HEK293 (cell line): ENCODE results near the gene FAM89B.

Source experiments
- EGR2 ChIP-seq: fragments of 450-650 bp; formaldehyde crosslinking; IDR thresholded peaks from 2 replicates; pipeline ENCODE4 v1.5.1; 2016; ENCODE audit warnings: low read depth, missing biosample characterization, missing genetic modification characterization
- GLIS1 ChIP-seq: fragments of 450-650 bp; formaldehyde crosslinking; IDR thresholded peaks from 2 replicates; pipeline ENCODE4 v1.5.1; 2016; ENCODE audit warnings: missing biosample characterization, missing genetic modification characterization
- GLIS2 ChIP-seq: fragments of 450-650 bp; formaldehyde crosslinking; IDR thresholded peaks from 2 replicates; pipeline ENCODE4 v1.5.1; 2016; ENCODE audit warnings: missing biosample characterization, missing genetic modification characterization
- KLF10 ChIP-seq: fragments of 450-650 bp; IDR thresholded peaks from 2 replicates; pipeline ENCODE4 v1.5.1; 2018; ENCODE audit warnings: missing biosample characterization, mild to moderate bottlenecking, missing genetic modification characterization
- KLF8 ChIP-seq: fragments of 450-650 bp; formaldehyde crosslinking; IDR thresholded peaks from 2 replicates; pipeline ENCODE4 v1.5.1; 2016; ENCODE audit warnings: missing biosample characterization, missing genetic modification characterization
- OVOL3 ChIP-seq: fragments of 450-650 bp; formaldehyde crosslinking; IDR thresholded peaks from 2 replicates; pipeline ENCODE4 v1.5.1; 2016; ENCODE audit warnings: missing biosample characterization, missing genetic modification characterization
- PRDM1 ChIP-seq: fragments of 450-650 bp; formaldehyde crosslinking; IDR thresholded peaks from 2 replicates; pipeline ENCODE4; 2016; ENCODE audit warnings: missing biosample characterization, missing genetic modification characterization
- ZBTB17 ChIP-seq: fragments of 450-650 bp; formaldehyde crosslinking; IDR thresholded peaks from 2 replicates; pipeline ENCODE4 v1.5.1; 2016; ENCODE audit warnings: missing biosample characterization, missing genetic modification characterization
- ZBTB20 ChIP-seq: fragments of 450-650 bp; formaldehyde crosslinking; IDR thresholded peaks from 2 replicates; pipeline ENCODE4 v1.5.1; 2016; ENCODE audit warnings: missing biosample characterization, missing genetic modification characterization
- ZBTB21 ChIP-seq: fragments of 450-650 bp; formaldehyde crosslinking; IDR thresholded peaks from 2 replicates; pipeline ENCODE4 v1.5.1; 2017; ENCODE audit warnings: missing biosample characterization, missing genetic modification characterization
- ZBTB48 ChIP-seq: fragments of 450-650 bp; formaldehyde crosslinking; IDR thresholded peaks from 2 replicates; pipeline ENCODE4 v1.5.1; 2016; ENCODE audit warnings: missing biosample characterization, missing genetic modification characterization
- ZBTB7A ChIP-seq: fragments of 450-650 bp; formaldehyde crosslinking; IDR thresholded peaks from 2 replicates; pipeline ENCODE4 v1.5.1; 2016; ENCODE audit warnings: low read depth, missing biosample characterization, missing genetic modification characterization
- ZEB2 ChIP-seq: fragments of 450-650 bp; formaldehyde crosslinking; IDR thresholded peaks from 2 replicates; pipeline ENCODE4 v1.5.1; 2016; ENCODE audit warnings: missing biosample characterization, missing genetic modification characterization
- ZFP41 ChIP-seq: fragments of 450-650 bp; formaldehyde crosslinking; IDR thresholded peaks from 2 replicates; pipeline ENCODE4 v1.5.1; 2016; ENCODE audit warnings: missing biosample characterization, missing genetic modification characterization, borderline replicate concordance
- ZFP69B ChIP-seq: fragments of 450-650 bp; formaldehyde crosslinking; IDR thresholded peaks from 2 replicates; pipeline ENCODE4 v1.5.1; 2016; ENCODE audit warnings: missing biosample characterization, missing genetic modification characterization
- ZNF155 ChIP-seq: fragments of 450-650 bp; formaldehyde crosslinking; IDR thresholded peaks from 2 replicates; pipeline ENCODE4 v1.5.1; 2016; ENCODE audit warnings: missing biosample characterization, missing genetic modification characterization
- ZNF157 ChIP-seq: fragments of 450-650 bp; formaldehyde crosslinking; IDR thresholded peaks from 2 replicates; pipeline ENCODE4 v1.5.1; 2016; ENCODE audit warnings: missing biosample characterization, missing genetic modification characterization
- ZNF266 ChIP-seq: fragments of 450-650 bp; formaldehyde crosslinking; IDR thresholded peaks from 2 replicates; pipeline ENCODE4 v1.5.1; 2016; ENCODE audit warnings: missing biosample characterization, missing genetic modification characterization, low read depth
- ZNF274 ChIP-seq, 2 experiments: fragments of 200-500 bp in 1 of 2; fragments of 450-650 bp in 1 of 2; sonication (Bioruptor generic) in 1 of 2; formaldehyde crosslinking in 1 of 2; IDR thresholded peaks; 2 replicates each; pipeline versions ENCODE4 v1.5.1 to v1.6.1; 2014 to 2016; ENCODE audit warnings: borderline replicate concordance in 1 of 2, inconsistent platforms in 1 of 2, low read length in 1 of 2, missing biosample characterization in 1 of 2, missing genetic modification characterization in 1 of 2
- ZNF341 ChIP-seq: fragments of 450-650 bp; formaldehyde crosslinking; IDR thresholded peaks from 2 replicates; pipeline ENCODE4; 2016; ENCODE audit warnings: low read depth, missing biosample characterization, missing genetic modification characterization
- ZNF37A ChIP-seq: fragments of 450-650 bp; IDR thresholded peaks from 2 replicates; pipeline ENCODE4 v1.5.1; 2018; ENCODE audit warnings: missing biosample characterization, missing genetic modification characterization
- ZNF391 ChIP-seq: fragments of 450-650 bp; formaldehyde crosslinking; IDR thresholded peaks from 2 replicates; pipeline ENCODE4 v1.5.1; 2016; ENCODE audit warnings: low read depth, missing biosample characterization, missing genetic modification characterization, borderline replicate concordance
- ZNF416 ChIP-seq: fragments of 450-650 bp; formaldehyde crosslinking; IDR thresholded peaks from 2 replicates; pipeline ENCODE4 v1.5.1; 2016; ENCODE audit warnings: missing biosample characterization, missing genetic modification characterization
- ZNF48 ChIP-seq: fragments of 450-650 bp; formaldehyde crosslinking; IDR thresholded peaks from 2 replicates; pipeline ENCODE4 v1.5.1; 2016; ENCODE audit warnings: missing biosample characterization, missing genetic modification characterization
- ZNF510 ChIP-seq: fragments of 450-650 bp; formaldehyde crosslinking; IDR thresholded peaks from 2 replicates; pipeline ENCODE4 v1.5.1; 2018; ENCODE audit warnings: mild to moderate bottlenecking, missing genetic modification characterization, missing biosample characterization; ENCODE audit not compliant: insufficient replicate concordance
- ZNF514 ChIP-seq: fragments of 450-650 bp; formaldehyde crosslinking; IDR thresholded peaks from 2 replicates; pipeline ENCODE4 v1.5.1; 2016; ENCODE audit warnings: missing biosample characterization, missing genetic modification characterization
- ZNF555 ChIP-seq: fragments of 450-650 bp; formaldehyde crosslinking; conservative IDR thresholded peaks from 2 replicates; pipeline ENCODE4 v1.5.1; 2017; ENCODE audit warnings: missing biosample characterization, mild to moderate bottlenecking, missing genetic modification characterization, inconsistent platforms
- ZNF558 ChIP-seq: fragments of 450-650 bp; formaldehyde crosslinking; IDR thresholded peaks from 2 replicates; pipeline ENCODE4 v1.5.1; 2016; ENCODE audit warnings: missing biosample characterization, missing genetic modification characterization
- ZNF560 ChIP-seq: fragments of 450-650 bp; formaldehyde crosslinking; IDR thresholded peaks from 2 replicates; pipeline ENCODE4 v1.5.1; 2017; ENCODE audit warnings: missing biosample characterization, missing genetic modification characterization, borderline replicate concordance
- ZNF561 ChIP-seq: fragments of 450-650 bp; IDR thresholded peaks from 2 replicates; pipeline ENCODE4 v1.5.1; 2018; ENCODE audit warnings: missing biosample characterization, missing genetic modification characterization, borderline replicate concordance
- ZNF621 ChIP-seq: fragments of 450-650 bp; formaldehyde crosslinking; IDR thresholded peaks from 2 replicates; pipeline ENCODE4 v1.5.1; 2017; ENCODE audit warnings: missing biosample characterization, missing genetic modification characterization
- ZNF623 ChIP-seq: fragments of 450-650 bp; formaldehyde crosslinking; IDR thresholded peaks from 2 replicates; pipeline ENCODE4 v1.5.1; 2016; ENCODE audit warnings: missing biosample characterization, missing genetic modification characterization
- ZNF658 ChIP-seq: fragments of 450-650 bp; formaldehyde crosslinking; IDR thresholded peaks from 2 replicates; pipeline ENCODE4; 2016; ENCODE audit warnings: missing biosample characterization, missing genetic modification characterization
- ZNF677 ChIP-seq: fragments of 450-650 bp; IDR thresholded peaks from 2 replicates; pipeline ENCODE4 v1.5.0; 2018; ENCODE audit warnings: missing biosample characterization, mild to moderate bottlenecking, missing genetic modification characterization, moderate library complexity
- ZNF777 ChIP-seq: fragments of 450-650 bp; formaldehyde crosslinking; IDR thresholded peaks from 2 replicates; pipeline ENCODE4 v1.5.1; 2017; ENCODE audit warnings: missing biosample characterization, missing genetic modification characterization, borderline replicate concordance
- ZNF785 ChIP-seq: fragments of 450-650 bp; formaldehyde crosslinking; IDR thresholded peaks from 2 replicates; pipeline ENCODE4 v1.5.1; 2016; ENCODE audit warnings: missing biosample characterization, missing genetic modification characterization
- TF ChIP-seq, protein P1 (sequence below): fragments of 450-650 bp; formaldehyde crosslinking; IDR thresholded peaks from 2 replicates; pipeline ENCODE4 v1.5.1; 2016; ENCODE audit warnings: missing biosample characterization, missing genetic modification characterization
- TF ChIP-seq, protein P2 (sequence below): fragments of 450-650 bp; formaldehyde crosslinking; IDR thresholded peaks from 2 replicates; pipeline ENCODE4 v1.5.1; 2016; ENCODE audit warnings: missing biosample characterization, missing genetic modification characterization

FAM89B gene

DNA sequence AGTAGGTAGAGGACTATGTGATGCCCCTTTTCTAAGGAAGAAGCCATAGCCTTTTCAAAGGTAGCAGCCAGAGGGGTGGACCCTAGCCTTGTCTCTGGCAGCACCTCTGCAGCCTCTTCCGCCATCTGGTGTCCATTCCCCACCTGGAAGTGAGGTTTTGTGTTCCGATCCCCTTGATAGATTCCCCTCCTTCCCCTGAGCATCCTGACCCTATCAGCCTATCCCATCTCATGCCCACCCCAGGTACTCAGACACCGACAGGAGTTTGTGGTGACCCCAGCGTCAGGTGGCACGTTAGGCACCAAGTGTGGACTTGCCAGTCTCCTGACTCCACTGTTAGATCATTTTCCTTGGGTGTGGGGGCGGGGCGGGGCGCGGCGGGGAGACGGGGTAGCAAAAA, 398 bp upstream of the FAM89B start (continued):
- peak; percentile 38; the same call in 1 of the 2 replicates for TF ChIP-seq ZBTB17 (tag by site-specific recombination)
- TF ChIP-seq PRDM1 (tag by site-specific recombination) = no peak
- no peak for TF ChIP-seq ZNF155 (tag by site-specific recombination)
- no peak for TF ChIP-seq ZNF560 (tag by site-specific recombination)
- no peak for TF ChIP-seq ZNF37A (tag by site-specific recombination)
- TF ChIP-seq ZNF677 (tag by site-specific recombination) = no peak
- TF ChIP-seq, protein P1, sequence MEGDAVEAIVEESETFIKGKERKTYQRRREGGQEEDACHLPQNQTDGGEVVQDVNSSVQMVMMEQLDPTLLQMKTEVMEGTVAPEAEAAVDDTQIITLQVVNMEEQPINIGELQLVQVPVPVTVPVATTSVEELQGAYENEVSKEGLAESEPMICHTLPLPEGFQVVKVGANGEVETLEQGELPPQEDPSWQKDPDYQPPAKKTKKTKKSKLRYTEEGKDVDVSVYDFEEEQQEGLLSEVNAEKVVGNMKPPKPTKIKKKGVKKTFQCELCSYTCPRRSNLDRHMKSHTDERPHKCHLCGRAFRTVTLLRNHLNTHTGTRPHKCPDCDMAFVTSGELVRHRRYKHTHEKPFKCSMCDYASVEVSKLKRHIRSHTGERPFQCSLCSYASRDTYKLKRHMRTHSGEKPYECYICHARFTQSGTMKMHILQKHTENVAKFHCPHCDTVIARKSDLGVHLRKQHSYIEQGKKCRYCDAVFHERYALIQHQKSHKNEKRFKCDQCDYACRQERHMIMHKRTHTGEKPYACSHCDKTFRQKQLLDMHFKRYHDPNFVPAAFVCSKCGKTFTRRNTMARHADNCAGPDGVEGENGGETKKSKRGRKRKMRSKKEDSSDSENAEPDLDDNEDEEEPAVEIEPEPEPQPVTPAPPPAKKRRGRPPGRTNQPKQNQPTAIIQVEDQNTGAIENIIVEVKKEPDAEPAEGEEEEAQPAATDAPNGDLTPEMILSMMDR (tag by site-specific recombination) = peak; percentile 79
- TF ChIP-seq ZNF514 (tag by site-specific recombination) = no peak
- peak; percentile 51; the same call in 1 of the 2 replicates for TF ChIP-seq KLF8 (tag by site-specific recombination)
- no peak for TF ChIP-seq ZNF561
- TF ChIP-seq ZNF266 (tag by site-specific recombination) = no peak
- no peak for TF ChIP-seq ZBTB20 (tag by site-specific recombination)
- no peak for TF ChIP-seq ZNF621 (tag by site-specific recombination)
- TF ChIP-seq GLIS2 (tag by site-specific recombination) = no peak
- TF ChIP-seq ZNF555 (tag by site-specific recombination) = no peak
- TF ChIP-seq ZNF416 (tag by site-specific recombination) = no peak
- no peak for TF ChIP-seq ZNF274 (IDR thresholded peaks at IDR 0.05; ENCODE audit: low read length)
- no peak for TF ChIP-seq ZNF274 (tag by site-specific recombination; IDR thresholded peaks at IDR 0.05; ENCODE audit: borderline replicate concordance)
- TF ChIP-seq ZEB2 (tag by site-specific recombination) = peak; percentile 28; the same call in 1 of the 2 replicates
- no peak for TF ChIP-seq ZNF157 (tag by site-specific recombination)
- TF ChIP-seq, protein P2, sequence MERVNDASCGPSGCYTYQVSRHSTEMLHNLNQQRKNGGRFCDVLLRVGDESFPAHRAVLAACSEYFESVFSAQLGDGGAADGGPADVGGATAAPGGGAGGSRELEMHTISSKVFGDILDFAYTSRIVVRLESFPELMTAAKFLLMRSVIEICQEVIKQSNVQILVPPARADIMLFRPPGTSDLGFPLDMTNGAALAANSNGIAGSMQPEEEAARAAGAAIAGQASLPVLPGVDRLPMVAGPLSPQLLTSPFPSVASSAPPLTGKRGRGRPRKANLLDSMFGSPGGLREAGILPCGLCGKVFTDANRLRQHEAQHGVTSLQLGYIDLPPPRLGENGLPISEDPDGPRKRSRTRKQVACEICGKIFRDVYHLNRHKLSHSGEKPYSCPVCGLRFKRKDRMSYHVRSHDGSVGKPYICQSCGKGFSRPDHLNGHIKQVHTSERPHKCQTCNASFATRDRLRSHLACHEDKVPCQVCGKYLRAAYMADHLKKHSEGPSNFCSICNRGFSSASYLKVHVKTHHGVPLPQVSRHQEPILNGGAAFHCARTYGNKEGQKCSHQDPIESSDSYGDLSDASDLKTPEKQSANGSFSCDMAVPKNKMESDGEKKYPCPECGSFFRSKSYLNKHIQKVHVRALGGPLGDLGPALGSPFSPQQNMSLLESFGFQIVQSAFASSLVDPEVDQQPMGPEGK = peak; percentile 17; the same call in 1 of the 2 replicates
- TF ChIP-seq ZNF785 (tag by site-specific recombination) = no peak
- TF ChIP-seq OVOL3 (tag by site-specific recombination) = no peak
- no peak for TF ChIP-seq ZNF510
- 0 out of 2 replicates have a peak, but pooled peaks have one; percentile 11 for TF ChIP-seq ZNF341
- no peak for TF ChIP-seq ZNF658 (tag by site-specific recombination)
- no peak for TF ChIP-seq ZBTB21 (tag by site-specific recombination)
- TF ChIP-seq EGR2 (tag by site-specific recombination) = no peak
- no peak for TF ChIP-seq ZFP69B (tag by site-specific recombination)
- TF ChIP-seq ZBTB48 (tag by site-specific recombination) = 0 out of 2 replicates have a peak, but pooled peaks have one; percentile 18
- no peak for TF ChIP-seq GLIS1 (tag by site-specific recombination)
- TF ChIP-seq ZNF623 = no peak
- TF ChIP-seq ZNF48 (tag by site-specific recombination) = no peak
- TF ChIP-seq ZBTB7A = no peak
- no peak for TF ChIP-seq ZNF391
- no peak for TF ChIP-seq ZNF558 (tag by site-specific recombination)
- TF ChIP-seq KLF10 (tag by site-specific recombination) = no peak
- no peak for TF ChIP-seq ZNF777 (tag by site-specific recombination)
- TF ChIP-seq ZFP41 = no peak
